OCI-LY1 (cell line): Measurements from ENCODE around the gene DNMT1.

Source experiments
- H2AFZ ChIP-seq: fragments of 200-600 bp; sonication (generic), shearing (Covaris generic); 2 replicates; pipeline ENCODE4 v1.6.0; 2014; ENCODE audit warnings: antibody characterized with exemption, mild to moderate bottlenecking, low read length
- H3F3A ChIP-seq: fragments of 200-600 bp; sonication (generic), shearing (Covaris generic); 2 replicates; pipeline ENCODE4 v1.6.0; 2014; ENCODE audit warnings: mild to moderate bottlenecking, antibody characterized with exemption, low read length, moderate library complexity; ENCODE audit not compliant: insufficient read depth
- H3K27ac ChIP-seq: fragments of 200-600 bp; sonication (generic); 2 replicates; pipeline ENCODE4 v1.5.1; 2014; ENCODE audit warnings: low read length, mixed run types, mild to moderate bottlenecking, low read depth; ENCODE audit not compliant: poor library complexity, severe bottlenecking
- H3K27me3 ChIP-seq: fragments of 200-600 bp; sonication (generic); 2 replicates; pipeline ENCODE4 v1.6.0; 2014; ENCODE audit warnings: antibody characterized with exemption, mild to moderate bottlenecking, low read length, moderate library complexity; ENCODE audit not compliant: insufficient read depth
- H3K36me3 ChIP-seq: fragments of 200-600 bp; sonication (generic); 2 replicates; pipeline ENCODE4 v1.6.1; 2014; ENCODE audit warnings: mild to moderate bottlenecking, antibody characterized with exemption, low read length, moderate library complexity, mixed read lengths; ENCODE audit not compliant: insufficient read depth
- H3K4me1 ChIP-seq: fragments of 200-600 bp; sonication (generic); 2 replicates; pipeline ENCODE4 v1.5.1; 2014; ENCODE audit warnings: mild to moderate bottlenecking, low read length, moderate library complexity; ENCODE audit not compliant: insufficient read depth, severe bottlenecking
- H3K4me2 ChIP-seq: fragments of 200-600 bp; sonication (generic), shearing (Covaris generic); 2 replicates; pipeline ENCODE4 v1.6.1; 2014; ENCODE audit warnings: low read length
- H3K4me3 ChIP-seq: fragments of 200-600 bp; sonication (generic); 2 replicates; pipeline ENCODE4 v1.5.1; 2014; ENCODE audit warnings: low read length, low read depth, mild to moderate bottlenecking, mixed read lengths; ENCODE audit not compliant: poor library complexity, severe bottlenecking
- H3K79me2 ChIP-seq: fragments of 200-600 bp; shearing (Covaris generic); 2 replicates; pipeline ENCODE4 v1.6.1; 2016; ENCODE audit warnings: mixed run types, low read length, mixed read lengths; ENCODE audit not compliant: insufficient read depth
- H3K9ac ChIP-seq: fragments of 200-600 bp; sonication (generic), shearing (Covaris generic); 2 replicates; pipeline ENCODE4 v1.6.1; 2014; ENCODE audit warnings: mild to moderate bottlenecking, low read length, mixed read lengths
- H3K9me2 ChIP-seq: fragments of 200-600 bp; sonication (generic), shearing (Covaris generic); 2 replicates; pipeline ENCODE4 v1.6.1; 2014; ENCODE audit warnings: low read depth, mild to moderate bottlenecking, low read length, mixed read lengths
- H3K9me3 ChIP-seq: fragments of 200-600 bp; shearing (Covaris generic); 2 replicates; pipeline ENCODE4 v1.6.1; 2014; ENCODE audit warnings: low read length, mixed read lengths
- H4K20me1 ChIP-seq: fragments of 200-600 bp; sonication (generic), shearing (Covaris generic); 2 replicates; pipeline ENCODE4 v1.6.0; 2016; ENCODE audit warnings: mild to moderate bottlenecking, low read length; ENCODE audit not compliant: insufficient read depth
- CTCF ChIP-seq: fragments of 200-600 bp; sonication (generic), shearing (Covaris generic); IDR thresholded peaks from 2 replicates; pipeline ENCODE4 v1.5.1; 2017; ENCODE audit warnings: mild to moderate bottlenecking, antibody characterized with exemption, low read length, moderate library complexity, mixed read lengths
- EZH2 ChIP-seq: fragments of 200-600 bp; sonication (generic), shearing (Covaris generic); IDR thresholded peaks from 2 replicates; pipeline ENCODE4 v1.8.0; 2017; ENCODE audit warnings: borderline replicate concordance, mixed run types, mild to moderate bottlenecking, antibody characterized with exemption, low read length, moderate library complexity, mixed read lengths

DNMT1 gene

GRCh38 chr19:10115392-10116084 is 79.2 kb downstream of the DNMT1 start:
- H3K4me3 ChIP-seq: no peak overlapping the region
- H3K79me2 ChIP-seq: peaks cover 8% of the 10 kb centered on the region
- H3K4me1 ChIP-seq: peaks cover 55% of the 10 kb centered on the region
- TF ChIP-seq CTCF (no peak), EZH2 (no peak)
- no peak overlapping the region for H3K9ac ChIP-seq
- H3K9me2 ChIP-seq: no peaks in the 10 kb centered on the region
- no peak overlapping the region for H3K27ac ChIP-seq
- peaks cover 70% of the 10 kb centered on the region for H3K36me3 ChIP-seq
- H3K27me3 ChIP-seq: no peaks in the 10 kb centered on the region
- no peak overlapping the region for H3K4me2 ChIP-seq
- H3F3A ChIP-seq: peaks cover 14% of the 10 kb centered on the region; the same call in 1 of the 2 replicates
- H3K9me3 ChIP-seq: no peaks in the 10 kb centered on the region
- H4K20me1 ChIP-seq: no peaks in the 10 kb centered on the region
- no peak overlapping the region for H2AFZ ChIP-seq

GRCh38 chr19:10114651-10115391 is 79.9 kb downstream of the DNMT1 start:
- H3K4me3 ChIP-seq: no peak overlapping the region
- no peak for TF ChIP-seq CTCF
- TF ChIP-seq EZH2: no peak
- H4K20me1 ChIP-seq: no peaks in the 10 kb centered on the region
- H3K79me2 ChIP-seq: peaks cover 8% of the 10 kb centered on the region
- no peaks in the 10 kb centered on the region for H3K9me2 ChIP-seq
- peak overlapping the region; percentile 89 for H3K27ac ChIP-seq
- H3K4me1 ChIP-seq: peaks cover 62% of the 10 kb centered on the region
- H3K9me3 ChIP-seq: no peaks in the 10 kb centered on the region
- no peaks in the 10 kb centered on the region for H3K27me3 ChIP-seq
- no peak overlapping the region; the same call in 1 of the 2 replicates for H3K9ac ChIP-seq
- H3F3A ChIP-seq: peaks cover 14% of the 10 kb centered on the region; the same call in 1 of the 2 replicates
- no peak overlapping the region; the same call in 1 of the 2 replicates for H3K4me2 ChIP-seq
- no peak overlapping the region for H2AFZ ChIP-seq
- peaks cover 77% of the 10 kb centered on the region for H3K36me3 ChIP-seq

- Histone ChIP-seq H3K4me2 (peak overlapping the region; percentile 31; the same call in 1 of the 2 replicates), H3K4me3 (no peak overlapping the region), H3K9me2 (no peaks in the 10 kb centered on the region), H3K79me2 (peaks cover 5% of the 10 kb centered on the region), H3K27ac (peak overlapping the region; percentile 89), H3K9me3 (no peaks in the 10 kb centered on the region), H2AFZ (no peak overlapping the region), H3K27me3 (no peaks in the 10 kb centered on the region), H4K20me1 (no peaks in the 10 kb centered on the region), H3K36me3 (peaks cover 81% of the 10 kb centered on the region), H3K9ac (no peak overlapping the region; the same call in 1 of the 2 replicates), H3K4me1 (peaks cover 67% of the 10 kb centered on the region), H3F3A (peaks cover 14% of the 10 kb centered on the region; the same call in 1 of the 2 replicates)
- TF ChIP-seq EZH2: no peak
- peak; percentile 20; the same call in 1 of the 2 replicates for TF ChIP-seq CTCF
Observed at GRCh38 chr19:10113964-10114650, 80.6 kb downstream of the DNMT1 start.
